Natural killer cell (primary cell): ENCODE measurements around the gene RAB21. TPM values are rescaled to one million over a fixed set of nuclear protein-coding genes. Genes with fewer than 3 reads are reported as not detected.
"Not testable (repeated sequence)": the region's sequence is repeated elsewhere in the genome, so short reads cannot be mapped to it uniquely, and the experiment has no call there.

ENCODE experiments used
- ATAC-seq, 3 donors: fragments of 150-1000 bp in 2 of 3; fragments of 200-7000 bp in 1 of 3; cut with Tn5 transposase; 1 replicate in 1 of 3; 2 replicates in 2 of 3; pipeline ENCODE4 v1.10.0; 2021; ENCODE audit warnings: mild to moderate bottlenecking in 2 of 3, moderate library complexity in 2 of 3
- DNase-seq, 2 donors: peaks; one replicate each; pipeline versions ENCODE4 v3.0.0 to v3.0.0-alpha.2; 2013 to 2021; ENCODE audit warnings: mixed read lengths in 1 of 2
- H3K27ac ChIP-seq: one replicate; pipeline ENCODE4 v1.5.1; 2013; ENCODE audit warnings: mild to moderate bottlenecking, low read length
- H3K27me3 ChIP-seq: one replicate; pipeline ENCODE4 v1.6.1; 2013; ENCODE audit warnings: low read length; ENCODE audit not compliant: control insufficient read depth, insufficient read depth
- H3K36me3 ChIP-seq: one replicate; pipeline ENCODE4 v1.6.1; 2013; ENCODE audit warnings: low read length; ENCODE audit not compliant: control insufficient read depth, insufficient read depth
- H3K4me1 ChIP-seq: one replicate; pipeline ENCODE4 v1.6.1; 2013; ENCODE audit warnings: low read length; ENCODE audit not compliant: control insufficient read depth, insufficient read depth
- H3K4me3 ChIP-seq: one replicate; pipeline ENCODE4 v1.5.1; 2013; ENCODE audit warnings: low read length
- H3K9me3 ChIP-seq: one replicate; pipeline ENCODE4 v1.6.1; 2013; ENCODE audit warnings: low read length; ENCODE audit not compliant: control insufficient read depth, insufficient read depth
- H3K27ac Mint-ChIP-seq, 2 donors: one replicate each; pipeline ENCODE4 v1.8.0; 2022; ENCODE audit warnings: mild to moderate bottlenecking in 2 of 2, mixed read lengths in 2 of 2, moderate library complexity in 1 of 2
- H3K27me3 Mint-ChIP-seq, 2 donors: one replicate each; pipeline ENCODE4 v1.8.0; 2022; ENCODE audit warnings: low read depth in 2 of 2, mixed read lengths in 2 of 2
- H3K36me3 Mint-ChIP-seq: one replicate; pipeline ENCODE4 v1.8.0; 2022; ENCODE audit warnings: mixed read lengths
- H3K4me1 Mint-ChIP-seq, 2 donors: one replicate each; pipeline ENCODE4 v1.8.0; 2022; ENCODE audit warnings: mixed read lengths in 2 of 2
- H3K4me3 Mint-ChIP-seq: one replicate; pipeline ENCODE4 v1.8.0; 2022; ENCODE audit warnings: mild to moderate bottlenecking, moderate library complexity, mixed read lengths
- H3K9me3 Mint-ChIP-seq, 2 donors: one replicate each; pipeline ENCODE4 v1.8.0; 2022; ENCODE audit warnings: mixed read lengths in 2 of 2
- CTCF ChIP-seq: fragments of 200-600 bp; IDR thresholded peaks from one replicate; pipeline ENCODE4 v1.8.0; 2022; ENCODE audit warnings: antibody characterized with exemption
- WGBS: methylation state at CpG from one replicate; pipeline ENCODE4 v1.1.7; 2013; ENCODE audit warnings: missing lambda C conversion rate; ENCODE audit not compliant: insufficient coverage; 5-methylcytosine and 5-hydroxymethylcytosine counted together
- intact Hi-C: fragments of 100-400 bp; cut with micrococcal nuclease; formaldehyde crosslinking; loops from one replicate; pipeline ENCODE4 v1.14.2; 2022
- total RNA-seq, 4 donors: library from RNA; stranded (reverse); fragments of 120-200 nt in 1 of 4; gene quantifications; one replicate each; pipeline versions ENCODE4 v1.2.3 to v1.2.4, GENCODE V29; 2013 to 2022

Gene RAB21
- total RNA-seq, 3 donors from 2014 or later (not counting 1 experiment from before 2014, with no cell fraction given): 62.5 to 84.9 (median 68.7) TPM

- no peak for TF ChIP-seq CTCF
- Mint-ChIP-seq H3K9me3 (peaks cover 0 to 3% of the 10 kb centered on the region in 2 donors), H3K4me1 (peaks cover 66 to 72% of the 10 kb centered on the region in 2 donors), H3K27me3 (no peaks in the 10 kb centered on the region), H3K4me3 (no peak overlapping the region), H3K36me3 (peaks cover 26% of the 10 kb centered on the region), H3K27ac (peak overlapping the region in 1 of 2 donors; percentile 92)
- Histone ChIP-seq H3K27me3 (no peaks in the 10 kb centered on the region), H3K36me3 (peaks cover 14% of the 10 kb centered on the region), H3K9me3 (peaks cover 23% of the 10 kb centered on the region), H3K4me1 (peaks cover 11% of the 10 kb centered on the region), H3K4me3 (no peak overlapping the region), H3K27ac (no peak overlapping the region)
- ATAC-seq: no peak
- WGBS: 100% methylated on average over 3 of the region's 3 CpGs
- DNase-seq: no peak
- intact Hi-C loops: no loop called here
These were observed 5.3 kb downstream of the RAB21 start for GRCh38 chr12:71759941-71760340.

GRCh38 chr12:71760471-71760870, 5.8 kb downstream of the RAB21 start:
- no peak overlapping the region for H3K4me3 Mint-ChIP-seq
- peaks cover 71 to 76% of the 10 kb centered on the region in 2 donors for H3K4me1 Mint-ChIP-seq
- H3K27me3 Mint-ChIP-seq: no peaks in the 10 kb centered on the region
- no peak for ATAC-seq
- no peak for TF ChIP-seq CTCF
- peak overlapping the region; percentile 49 to 92 for H3K27ac Mint-ChIP-seq
- Histone ChIP-seq H3K9me3 (peaks cover 23% of the 10 kb centered on the region), H3K36me3 (peaks cover 14% of the 10 kb centered on the region), H3K4me3 (no peak overlapping the region), H3K27ac (no peak overlapping the region), H3K4me1 (peaks cover 8% of the 10 kb centered on the region), H3K27me3 (no peaks in the 10 kb centered on the region)
- WGBS: 90% methylated on average over 2 of the region's 3 CpGs
- intact Hi-C loops: no loop called here
- no peak for DNase-seq
- H3K36me3 Mint-ChIP-seq: peaks cover 26% of the 10 kb centered on the region
- peaks cover 0 to 3% of the 10 kb centered on the region in 2 donors for H3K9me3 Mint-ChIP-seq

- ATAC-seq, H3K27ac Mint-ChIP-seq, H3K4me1 ChIP-seq, DNase-seq, H3K27me3 Mint-ChIP-seq, H3K4me3 Mint-ChIP-seq, intact Hi-C loops, H3K9me3 Mint-ChIP-seq, H3K4me3 ChIP-seq, H3K27me3 ChIP-seq, H3K27ac ChIP-seq: not testable (repeated sequence)
- Histone ChIP-seq H3K9me3 (peaks cover 23% of the 10 kb centered on the region), H3K36me3 (peaks cover 14% of the 10 kb centered on the region)
- WGBS: 100% methylated on average over 1 of the region's 1 CpG
- peaks cover 69 to 73% of the 10 kb centered on the region in 2 donors for H3K4me1 Mint-ChIP-seq
- H3K36me3 Mint-ChIP-seq: peaks cover 26% of the 10 kb centered on the region
These were observed 6.7 kb downstream of the RAB21 start for GRCh38 chr12:71761354-71761753.

- Mint-ChIP-seq H3K4me1 (peaks cover 72 to 73% of the 10 kb centered on the region in 2 donors), H3K27ac (peak overlapping the region in 1 of 2 donors; percentile 20), H3K4me3 (no peak overlapping the region), H3K36me3 (peaks cover 21% of the 10 kb centered on the region), H3K27me3 (no peaks in the 10 kb centered on the region), H3K9me3 (peaks cover 0 to 3% of the 10 kb centered on the region in 2 donors)
- Histone ChIP-seq H3K27me3 (no peaks in the 10 kb centered on the region), H3K4me3 (no peak overlapping the region), H3K27ac (no peak overlapping the region), H3K36me3 (peaks cover 12% of the 10 kb centered on the region), H3K4me1 (no peaks in the 10 kb centered on the region), H3K9me3 (peaks cover 23% of the 10 kb centered on the region)
- WGBS: 100% methylated on average over 2 of the region's 4 CpGs
- no peak for DNase-seq
- intact Hi-C loops: no loop called here
- ATAC-seq: no peak
- TF ChIP-seq CTCF: no peak
These were observed 9.2 kb downstream of the RAB21 start for GRCh38 chr12:71763677-71764379.
